A673 (cell line): ENCODE results near the gene CTSC.

Source experiments
- CTCF ChIP-seq: fragments of 300-800, 200-600 bp; sonication (generic); conservative IDR thresholded peaks from 2 replicates; pipeline ENCODE4 v1.5.1; 2017; ENCODE audit warnings: low read depth, mild to moderate bottlenecking, antibody characterized with exemption, low read length, moderate library complexity, mixed read lengths
- EZH2 ChIP-seq: fragments of 200-600 bp; sonication (generic); IDR thresholded peaks from 2 replicates; pipeline ENCODE4 v1.6.1; 2017; ENCODE audit warnings: borderline replicate concordance, low read depth, mild to moderate bottlenecking, mixed read lengths, antibody characterized with exemption, low read length; ENCODE audit not compliant: poor library complexity, severe bottlenecking

- TF ChIP-seq CTCF, result no peak
- no peak for TF ChIP-seq EZH2
Observed at GRCh38 chr11:88375927-88376470, 38.5 kb upstream of the CTSC start.
